NAMALWA (cell line): Measurements from ENCODE around the gene GRIN1.

Source experiments
- DNase-seq: peaks from one replicate; pipeline ENCODE4 v3.0.0-alpha.2; 2015; ENCODE audit warnings: low spot score

Gene GRIN1

GRCh38 chr9:137216188-137216965 lies 77.4 kb downstream of the GRIN1 start:
- no peak for DNase-seq

GRCh38 chr9:137217276-137218211 lies 78.6 kb downstream of the GRIN1 start:
- DNase-seq = no peak

GRCh38 chr9:137218212-137218753 lies 79.3 kb downstream of the GRIN1 start:
- DNase-seq = no peak
